M059J (cell line): ENCODE data around the gene CYB5R2. TPM values are rescaled to one million over a fixed set of nuclear protein-coding genes. Genes with fewer than 3 reads are reported as not detected.

Experiments
- DNase-seq: peaks from one replicate; pipeline ENCODE4 v3.0.0-alpha.2; 2012; ENCODE audit warnings: low read depth
- total RNA-seq: library from RNA; depleted of rRNA; stranded (reverse); fragments of >200 nt; shearing (Covaris generic); gene quantifications from 2 replicates; pipeline ENCODE4 v1.2.3, GENCODE V29; 2014; rRNA removed

The CYB5R2 gene
- total RNA-seq, 1 experiment from 2014 or later: 5.8 TPM

DNA sequence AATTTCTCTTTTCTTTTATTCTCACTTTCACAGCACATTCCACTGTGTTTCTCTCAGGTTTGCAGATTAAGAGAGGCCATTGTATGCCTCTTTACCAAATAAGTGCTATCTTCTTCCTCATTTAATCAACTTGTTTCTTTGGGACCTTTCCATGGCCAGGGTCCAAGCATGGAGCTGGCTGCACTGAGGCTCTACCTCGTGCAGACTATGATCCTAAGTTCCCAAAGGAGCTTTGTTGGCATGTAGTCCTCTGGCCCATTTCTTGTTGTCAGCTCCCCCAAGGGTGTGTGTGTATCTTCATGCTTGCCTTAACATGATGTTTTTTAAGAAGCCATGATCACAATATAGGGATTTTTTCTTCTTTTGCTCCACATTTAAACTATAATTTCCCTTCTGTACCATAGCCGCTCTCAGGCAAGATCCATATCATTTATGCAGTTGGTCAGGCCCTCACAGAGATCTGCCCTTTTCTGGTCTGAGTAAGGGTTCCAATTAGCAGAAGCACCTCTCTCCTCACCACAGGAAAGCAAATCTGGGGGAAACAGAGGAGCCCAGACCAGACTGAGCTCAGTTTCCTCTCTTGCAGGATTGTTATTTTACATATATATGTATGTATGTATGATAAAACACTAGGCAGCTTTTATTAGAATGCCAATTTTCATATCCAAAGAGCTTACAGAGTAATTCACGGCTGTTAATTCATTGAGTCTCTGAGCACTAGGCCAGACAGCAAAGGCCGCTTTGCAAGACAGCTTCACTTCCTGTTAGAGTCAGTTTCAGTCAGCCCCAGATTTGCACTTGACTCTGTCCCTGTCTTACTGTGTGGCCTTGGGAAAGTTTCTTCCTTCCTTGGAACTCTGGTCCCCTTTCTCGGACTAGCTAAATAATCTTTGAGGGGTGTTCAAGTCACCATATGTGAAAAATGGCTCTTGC, 34.3 kb downstream of the CYB5R2 start:
- no peak for DNase-seq

DNA sequence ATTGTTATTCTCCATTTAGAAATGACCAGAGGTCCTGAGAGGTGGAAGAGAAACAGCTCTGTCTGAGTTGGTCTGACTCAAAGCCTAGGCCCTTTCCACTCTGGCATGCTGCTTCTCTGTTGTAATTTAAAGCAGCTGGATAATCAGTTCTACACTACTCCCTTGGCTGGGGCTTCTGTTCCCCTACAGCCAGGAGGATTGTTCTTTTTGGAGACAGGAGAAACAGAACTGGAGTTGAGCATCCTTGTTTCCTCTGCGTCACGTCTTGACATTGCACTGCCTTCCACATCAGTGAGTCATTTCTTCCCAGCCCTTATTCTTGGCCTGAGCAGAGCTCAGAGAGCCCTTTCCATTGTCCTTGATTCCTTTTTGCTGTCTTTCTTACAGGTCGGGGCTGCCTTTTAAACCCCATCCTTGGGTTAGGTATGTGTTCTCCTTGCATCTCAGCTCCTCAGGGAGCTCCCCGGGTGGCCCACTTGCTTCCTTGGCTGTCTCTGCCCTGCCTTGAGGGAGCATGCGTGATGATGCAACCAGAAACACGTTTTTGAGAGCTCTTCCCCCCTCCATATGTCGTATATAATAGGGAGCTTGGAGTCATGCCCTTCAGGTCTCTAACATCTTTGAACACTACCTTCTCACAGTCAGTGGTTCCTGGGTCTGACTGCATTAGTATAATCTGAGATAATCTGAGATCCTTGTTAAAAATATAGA, 35.7 kb downstream of the CYB5R2 start:
- DNase-seq: peak; percentile 66

DNA sequence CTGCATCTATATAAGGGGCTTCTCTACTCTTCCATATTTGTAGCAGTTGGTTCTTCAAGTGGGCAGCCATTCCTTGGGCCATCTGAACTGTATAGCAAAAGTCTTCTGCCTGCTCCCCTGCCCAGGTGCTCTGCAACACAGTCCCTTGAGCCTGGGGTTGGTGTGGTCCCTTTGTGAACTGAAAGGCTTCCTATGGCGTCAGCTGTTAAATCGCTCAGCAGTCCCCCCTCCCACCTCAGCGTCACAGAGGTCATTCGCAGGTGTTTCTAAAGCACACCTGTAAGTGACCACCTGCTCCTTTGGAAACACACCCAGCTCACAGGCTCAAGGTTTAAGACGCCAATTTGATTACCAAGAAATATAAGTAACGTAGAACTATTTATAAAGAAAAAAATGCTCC, 37.0 kb downstream of the CYB5R2 start:
- no peak for DNase-seq

DNA sequence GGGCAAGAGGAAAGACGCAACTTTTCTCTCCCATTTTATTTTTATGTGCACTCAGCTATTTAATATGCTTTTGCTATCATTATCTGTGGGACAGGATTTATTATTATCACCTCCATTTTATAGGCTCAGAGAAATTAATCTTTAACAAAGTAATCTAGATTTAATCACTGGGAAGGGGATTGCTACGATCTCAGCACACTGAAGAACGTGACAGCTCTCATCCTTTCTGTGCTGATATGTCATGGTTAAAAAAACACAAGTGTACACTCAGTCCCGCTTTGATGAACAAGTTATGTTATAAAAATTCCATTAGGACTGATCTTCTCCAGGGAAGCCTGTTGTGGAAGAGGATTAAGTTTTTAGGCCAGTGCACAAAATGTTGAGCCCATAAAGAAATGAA, 37.6 kb downstream of the CYB5R2 start:
- DNase-seq: no peak

DNA sequence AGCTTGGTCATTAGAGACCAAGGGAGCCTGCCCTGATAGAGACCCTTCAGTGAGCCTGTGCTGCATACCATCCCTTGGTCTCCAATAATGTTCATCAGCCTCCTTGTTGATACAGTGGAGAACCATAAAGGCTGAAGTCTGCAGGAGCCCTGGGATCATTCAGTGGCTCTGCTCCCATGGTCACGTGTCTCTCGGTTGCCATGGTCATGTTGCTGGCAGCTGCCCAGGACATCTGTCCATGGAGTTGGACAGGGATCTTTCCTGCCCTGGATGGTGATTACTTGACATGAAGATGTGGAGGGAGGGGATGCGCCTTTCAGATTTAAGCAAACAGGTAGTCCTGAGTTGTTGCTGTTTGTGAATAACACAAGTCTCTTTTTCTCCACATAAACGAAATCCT, 38.2 kb downstream of the CYB5R2 start:
- no peak for DNase-seq

DNA sequence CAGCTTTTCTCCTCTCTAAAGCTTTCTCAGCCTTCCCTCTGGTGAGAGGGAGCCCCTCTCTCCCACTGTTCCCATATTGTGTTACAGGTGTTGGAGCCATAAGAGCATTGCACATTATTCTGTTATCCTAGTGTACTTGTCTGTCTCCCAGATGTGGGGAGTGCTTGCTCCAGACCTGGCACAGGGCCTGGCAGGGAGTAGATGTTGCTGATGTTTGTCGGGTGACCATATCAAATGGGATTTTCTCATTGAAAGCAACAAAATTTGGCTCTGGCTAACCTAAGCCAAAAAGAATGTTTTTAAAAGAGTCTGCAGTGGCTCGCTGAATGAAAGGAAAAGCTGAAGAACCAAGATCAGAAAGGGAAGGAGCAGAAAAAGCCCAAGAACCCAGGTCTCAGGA, 41.1 kb downstream of the CYB5R2 start:
- no peak for DNase-seq

DNA sequence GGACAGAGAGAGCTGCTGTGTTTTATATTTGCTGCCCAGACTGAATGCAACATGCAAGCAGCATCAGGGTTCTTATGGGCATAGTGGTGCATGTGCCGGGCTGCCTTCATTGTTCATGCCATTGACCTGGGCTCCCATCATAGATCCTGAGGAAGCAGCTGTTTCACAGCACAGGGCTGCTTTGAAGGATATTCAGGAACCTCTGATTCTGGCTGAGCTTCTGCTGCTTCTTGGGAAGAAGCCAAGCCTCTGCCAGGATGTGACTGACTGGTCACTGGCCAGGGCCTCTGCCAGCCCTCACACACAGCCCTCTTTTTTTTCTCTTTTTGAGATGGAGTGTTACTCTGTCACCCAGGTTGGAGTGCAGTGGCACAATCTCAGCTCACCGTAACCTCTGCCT, 43.3 kb downstream of the CYB5R2 start:
- peak; percentile 45 for DNase-seq

DNA sequence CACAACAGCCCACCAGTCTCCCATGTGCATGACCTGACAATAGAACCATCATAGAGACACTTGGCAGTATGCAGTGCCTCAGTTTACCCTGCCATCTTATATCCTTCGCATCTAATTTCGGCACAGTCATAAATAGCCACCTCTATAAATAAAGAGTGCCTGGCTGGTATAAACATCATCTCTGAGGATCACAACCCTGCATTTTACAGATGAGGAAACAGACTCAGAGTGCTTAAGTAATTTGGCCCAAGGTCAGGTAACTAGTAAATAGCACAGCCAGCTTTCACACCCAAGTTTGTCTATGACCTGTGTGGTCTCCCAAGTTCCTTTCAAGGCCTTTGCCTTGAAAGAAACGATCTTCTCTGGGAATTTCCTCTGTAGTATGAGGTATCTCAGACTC, 44.6 kb downstream of the CYB5R2 start:
- DNase-seq: no peak

DNA sequence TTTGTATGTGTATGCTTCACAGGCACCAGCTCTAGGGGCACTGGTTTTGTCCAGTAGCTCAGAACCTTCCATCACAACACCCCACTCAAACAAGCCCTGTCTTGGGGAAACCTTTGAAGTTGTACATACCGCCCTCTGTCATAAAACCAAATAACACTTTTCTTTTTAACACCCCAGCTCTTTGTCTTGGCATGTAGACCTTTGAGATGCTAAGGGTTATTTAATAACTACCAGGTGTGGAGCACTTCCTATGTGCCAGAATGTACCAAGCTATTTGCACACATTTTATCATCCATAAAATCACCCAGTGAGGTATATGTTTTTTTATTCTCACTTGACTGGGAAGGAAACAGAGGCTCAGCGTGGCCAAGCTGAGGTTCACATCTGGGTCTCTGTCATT, 50.6 kb downstream of the CYB5R2 start:
- no peak for DNase-seq

DNA sequence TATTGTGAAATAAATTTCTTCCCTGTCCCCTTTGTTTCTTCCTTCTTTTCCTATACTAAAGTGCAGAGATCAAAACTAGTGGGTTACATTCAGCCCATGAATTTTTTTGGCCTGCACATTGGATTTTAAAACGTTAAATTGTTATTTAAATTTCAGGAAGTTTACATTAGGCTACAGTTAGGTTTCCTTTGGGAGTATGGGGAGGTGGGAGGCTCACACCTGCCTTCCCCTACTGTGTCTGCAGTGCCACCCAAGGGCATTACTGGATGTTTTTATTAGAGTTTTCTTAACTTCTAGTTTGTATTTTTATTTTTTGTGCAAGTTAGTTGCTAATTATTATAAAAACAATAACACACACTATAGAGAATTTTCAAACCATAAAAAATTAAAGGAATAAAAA, 51.7 kb downstream of the CYB5R2 start:
- DNase-seq: no peak

DNA sequence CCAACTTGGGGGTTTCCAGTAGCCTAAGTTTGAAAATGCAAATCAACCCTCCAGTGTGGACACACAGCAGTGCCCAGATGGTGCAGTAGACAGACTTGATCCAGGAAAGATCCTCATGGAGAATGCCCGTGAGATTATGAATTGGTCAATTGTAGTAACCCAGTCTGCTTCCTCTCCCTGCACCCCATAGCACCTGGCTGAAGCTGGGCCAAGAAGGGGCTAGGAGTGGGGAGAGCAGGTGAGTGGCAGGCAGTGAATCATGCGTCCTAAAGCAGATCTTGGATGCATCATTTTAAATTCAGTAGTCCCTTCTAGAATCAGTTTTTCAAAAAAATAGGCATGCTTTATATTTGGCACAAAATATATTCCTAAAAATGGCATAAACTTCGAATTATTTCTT, 52.2 kb downstream of the CYB5R2 start:
- no peak for DNase-seq

DNA sequence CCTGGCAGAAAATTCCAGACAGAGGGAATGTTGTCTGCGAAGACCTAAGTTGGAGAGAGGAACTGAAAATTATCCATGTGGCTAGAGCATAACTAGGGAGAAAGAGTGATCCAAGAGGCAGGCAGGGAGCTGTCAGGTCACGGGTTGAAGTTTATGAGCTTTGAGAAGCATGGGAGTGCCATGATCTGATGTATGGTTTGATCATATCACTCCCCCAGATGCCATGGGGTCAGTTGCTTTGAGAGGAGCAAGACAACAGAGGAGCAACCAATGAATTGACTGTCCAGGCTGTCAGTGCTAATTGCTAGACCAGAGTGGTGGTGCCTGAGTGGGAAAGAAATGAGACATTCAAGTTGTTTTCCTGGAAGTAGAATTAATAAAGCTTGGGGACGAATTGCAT, 54.0 kb downstream of the CYB5R2 start:
- DNase-seq: no peak

DNA sequence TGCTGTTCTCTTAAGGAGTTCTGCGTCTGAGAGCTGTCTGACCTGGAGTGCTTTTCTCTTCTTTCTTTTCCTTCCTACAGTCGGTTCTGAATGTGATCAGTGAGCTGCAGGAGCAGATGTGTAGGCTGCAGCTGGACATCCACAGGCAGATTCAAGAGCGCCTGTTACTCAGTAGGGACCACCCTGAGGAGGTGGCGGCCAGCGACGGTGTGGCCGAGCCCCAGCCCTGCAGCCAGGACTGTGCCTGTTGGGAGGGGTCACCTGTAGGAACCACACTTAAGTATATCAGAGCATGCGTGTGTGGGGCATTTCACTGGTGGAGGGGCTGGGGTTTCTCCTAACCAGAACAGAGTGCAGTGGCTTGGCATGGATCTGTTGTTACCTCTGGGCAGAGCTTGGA, 56.3 kb downstream of the CYB5R2 start:
- DNase-seq: no peak

Other genes starting within 250 kb of the CYB5R2 start
- 0.07 and 0.32 TPM in 2 replicates for gene OLFML1, start 188.0 kb downstream of the CYB5R2 start, total RNA-seq
- 0.20 and 2.5 TPM in 2 replicates for gene PPFIBP2, start 159.5 kb downstream of the CYB5R2 start, total RNA-seq
- 0.57 TPM in 1 of 2 replicates, not detected in the other for gene OVCH2, start 33.0 kb upstream of the CYB5R2 start, total RNA-seq
- not detected in 2 replicates for gene OR5P2, start 123.4 kb upstream of the CYB5R2 start, total RNA-seq
- gene OR5P3, start 157.3 kb upstream of the CYB5R2 start, total RNA-seq: not detected in 2 replicates